GM21717 (cell line): ENCODE data around the gene SIGLEC11.
"Not testable (repeated sequence)": the region's sequence is repeated elsewhere in the genome, so short reads cannot be mapped to it uniquely, and the experiment has no call there.

ENCODE experiments used
- ATAC-seq: cut with Tn5 transposase; IDR thresholded peaks from one replicate; pipeline ENCODE4 v1.9.1; 2021; ENCODE audit warnings: mild to moderate bottlenecking, moderate library complexity; ENCODE audit not compliant: unreplicated experiment

Gene SIGLEC11

DNA sequence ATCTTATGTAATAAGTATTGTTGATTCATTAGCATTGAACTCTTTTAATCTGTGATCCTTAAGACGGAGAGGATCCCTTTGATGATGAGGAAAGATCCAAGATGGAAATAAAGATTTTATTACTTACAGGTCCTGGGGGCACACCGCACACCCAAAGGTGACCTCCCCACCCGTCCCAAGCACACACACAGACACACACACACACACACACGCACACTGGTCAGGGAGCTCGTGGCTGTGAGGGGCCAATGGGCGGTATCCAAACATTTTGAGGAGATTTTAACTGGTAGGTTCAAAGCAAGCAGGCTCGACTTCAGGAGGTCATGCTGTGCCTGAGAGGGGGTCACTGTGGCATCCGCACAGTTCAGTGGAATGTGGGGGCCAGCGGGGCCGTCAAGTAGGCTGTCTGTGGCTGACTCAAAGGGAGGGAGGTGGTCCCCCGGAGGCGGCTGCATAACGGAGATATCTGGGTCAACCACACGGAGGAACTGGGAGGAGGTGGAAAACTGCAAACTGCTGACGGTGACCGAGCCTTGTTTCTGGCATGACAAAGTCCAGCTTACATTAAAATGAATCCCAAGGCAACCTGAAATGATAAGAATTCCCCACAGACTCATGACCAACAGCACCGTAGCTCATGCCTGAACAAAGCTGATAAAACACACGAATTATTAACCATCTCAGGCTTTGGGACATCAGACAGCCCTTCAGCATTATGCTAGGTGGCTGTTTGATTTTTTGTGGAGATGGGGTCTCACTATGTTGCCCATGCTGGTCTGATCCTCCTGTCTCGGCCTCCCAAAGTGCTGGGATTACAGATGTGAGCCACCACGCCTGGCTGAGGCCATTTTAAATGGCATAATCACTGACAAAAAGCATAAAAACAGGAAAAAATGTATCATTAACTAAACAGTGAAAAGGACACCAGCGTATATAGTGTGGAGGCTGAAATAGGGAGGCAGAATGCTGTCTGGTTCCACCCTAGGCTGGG lies 20.9 kb upstream of the SIGLEC11 start:
- no peak for ATAC-seq

- ATAC-seq: no peak
These were observed 17.4 kb upstream of the SIGLEC11 start for GRCh38 chr19:49978324-49978723.

DNA sequence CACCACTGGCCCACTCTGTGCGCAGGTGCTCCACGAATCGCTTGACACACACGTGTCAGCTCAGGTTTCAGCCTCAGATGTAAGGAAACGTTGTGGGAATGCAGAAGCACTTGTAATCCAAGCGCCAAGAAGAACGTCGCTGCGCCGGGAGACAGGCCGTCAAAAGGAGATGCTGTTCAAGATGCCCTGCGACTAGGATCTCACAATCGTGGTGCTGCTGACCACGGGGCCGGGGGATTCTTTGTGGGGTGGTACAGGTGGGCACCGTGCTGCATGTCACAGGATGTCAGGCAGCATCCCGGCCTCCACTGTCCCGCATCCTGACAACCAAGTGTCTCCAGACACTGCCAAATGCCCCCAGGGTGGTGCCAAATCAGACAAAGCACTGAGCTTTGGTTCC lies 16.9 kb upstream of the SIGLEC11 start:
- ATAC-seq: no peak

- ATAC-seq: no peak
These were observed 16.1 kb upstream of the SIGLEC11 start for GRCh38 chr19:49977076-49977475.

GRCh38 chr19:49976496-49976895 lies 15.5 kb upstream of the SIGLEC11 start:
- no peak for ATAC-seq

DNA sequence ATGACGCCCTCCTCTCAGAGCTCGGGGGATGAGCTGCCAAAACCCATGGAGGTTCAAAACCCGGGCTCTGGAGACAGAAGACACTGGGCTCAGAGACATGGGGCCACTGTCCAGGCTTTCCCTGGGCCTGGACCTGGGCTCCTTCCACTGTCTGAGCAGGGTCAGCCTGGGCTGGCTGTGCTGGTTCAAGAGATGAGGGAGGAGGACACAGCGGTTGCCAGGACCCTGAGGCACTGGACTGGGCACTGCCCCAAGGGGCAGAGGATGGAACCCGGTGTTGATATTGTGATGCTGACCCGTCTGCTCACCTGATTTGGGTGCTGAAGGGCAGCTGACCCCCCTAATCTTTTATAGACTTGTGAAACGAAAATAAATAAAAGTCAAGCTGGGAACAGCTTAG lies 14.1 kb upstream of the SIGLEC11 start:
- no peak for ATAC-seq

- no peak for ATAC-seq
These were observed 13.0 kb upstream of the SIGLEC11 start for GRCh38 chr19:49973987-49974386.

DNA sequence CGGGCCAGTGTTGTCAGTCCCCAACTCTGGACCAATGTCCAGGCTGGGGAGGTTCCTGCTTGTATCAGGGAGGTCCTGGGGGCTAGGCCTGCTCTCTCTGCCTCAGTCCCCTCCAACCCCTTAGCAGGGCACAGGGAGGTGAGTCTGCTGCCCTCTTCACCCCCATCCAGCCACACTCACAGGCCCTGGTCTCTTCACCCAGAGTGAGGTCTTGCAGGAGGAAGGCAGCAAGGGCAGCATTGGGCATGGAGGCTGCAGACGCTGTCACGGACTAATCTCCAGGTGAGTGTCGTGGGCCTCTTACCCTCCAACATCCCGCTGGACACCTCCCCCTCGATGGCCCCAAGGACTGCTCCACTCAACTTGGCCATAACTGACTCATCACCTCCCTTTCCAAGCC lies 11.9 kb upstream of the SIGLEC11 start:
- ATAC-seq: no peak

DNA sequence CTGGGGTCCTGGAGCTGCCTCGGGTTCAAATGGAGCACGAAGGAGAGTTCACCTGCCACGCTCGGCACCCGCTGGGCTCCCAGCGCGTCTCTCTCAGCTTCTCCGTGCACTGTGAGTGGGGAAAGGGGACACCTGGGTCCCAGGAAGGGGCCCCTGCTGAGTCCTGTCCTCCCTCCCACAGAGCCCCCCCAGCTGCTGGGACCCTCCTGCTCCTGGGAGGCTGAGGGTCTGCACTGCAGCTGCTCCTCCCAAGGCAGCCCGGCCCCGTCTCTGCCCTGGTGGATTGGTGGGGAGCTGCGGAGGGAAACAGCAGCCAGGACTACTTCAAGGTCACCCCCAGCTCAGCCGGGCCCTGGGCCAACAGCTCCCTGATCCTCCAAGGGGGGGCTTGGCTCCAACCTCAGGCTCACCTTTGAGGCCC lies 11.0 kb upstream of the SIGLEC11 start:
- no peak for ATAC-seq

DNA sequence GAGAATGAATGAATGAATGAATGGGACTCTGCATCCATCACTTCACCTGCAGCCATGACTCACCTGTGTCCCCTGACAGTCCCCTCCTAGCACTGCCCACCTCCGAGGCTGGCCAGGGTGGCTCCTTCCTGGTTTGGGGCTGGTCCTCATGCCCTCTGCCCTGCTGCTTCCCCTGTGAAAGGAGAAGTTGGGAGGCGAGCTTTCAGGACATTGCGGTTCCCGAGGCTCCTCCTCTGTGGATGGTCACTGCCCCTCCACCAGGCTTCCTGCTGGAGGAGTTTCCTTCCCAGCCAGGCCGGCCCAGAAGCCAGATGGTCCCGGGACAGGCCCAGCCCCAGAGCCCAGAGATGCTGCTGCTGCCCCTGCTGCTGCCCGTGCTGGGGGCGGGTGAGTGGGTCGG lies 8.4 kb upstream of the SIGLEC11 start:
- not testable (repeated sequence) for ATAC-seq

GRCh38 chr19:49968279-49968922 lies 7.4 kb upstream of the SIGLEC11 start:
- no peak for ATAC-seq

- not testable (repeated sequence) for ATAC-seq
These were observed 1.1 kb downstream of the SIGLEC11 start for GRCh38 chr19:49959892-49960291.

- ATAC-seq: not testable (repeated sequence)
These were observed 2.4 kb downstream of the SIGLEC11 start for GRCh38 chr19:49958596-49958995.

- not testable (repeated sequence) for ATAC-seq
These were observed 2.8 kb downstream of the SIGLEC11 start for GRCh38 chr19:49958144-49958543.

DNA sequence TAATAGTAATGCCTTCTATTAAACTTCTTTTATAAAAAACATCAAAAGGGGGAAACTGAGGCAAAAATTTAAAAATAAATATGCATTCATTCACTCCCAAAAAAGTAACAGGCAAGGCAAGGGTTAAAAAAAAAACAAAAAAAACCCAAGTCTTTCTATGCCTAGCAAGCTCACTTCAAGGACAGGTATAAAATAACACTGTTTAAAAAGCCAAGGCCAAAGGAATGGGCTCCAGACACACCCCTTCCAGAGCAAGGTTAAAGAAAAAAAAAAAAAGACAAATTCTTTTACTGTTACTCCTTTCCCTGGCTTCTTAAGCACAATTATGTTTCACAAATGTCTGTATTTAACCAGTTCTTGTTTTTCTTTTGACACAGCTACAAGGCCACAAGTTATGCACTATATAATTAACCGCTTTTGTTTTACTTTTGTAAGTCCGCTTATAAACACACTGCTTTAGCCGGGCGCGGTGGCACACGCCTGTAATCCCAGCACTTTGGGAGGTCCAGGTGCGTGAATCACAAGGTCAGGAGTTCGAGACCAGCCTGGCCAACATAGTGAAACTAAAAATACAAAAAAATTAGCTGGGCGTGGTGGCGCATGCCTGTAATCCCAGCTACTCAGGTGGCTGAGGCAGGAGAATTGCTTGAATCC lies 3.6 kb downstream of the SIGLEC11 start:
- no peak for ATAC-seq

GRCh38 chr19:49956115-49956495 lies 4.9 kb downstream of the SIGLEC11 start:
- ATAC-seq: no peak

DNA sequence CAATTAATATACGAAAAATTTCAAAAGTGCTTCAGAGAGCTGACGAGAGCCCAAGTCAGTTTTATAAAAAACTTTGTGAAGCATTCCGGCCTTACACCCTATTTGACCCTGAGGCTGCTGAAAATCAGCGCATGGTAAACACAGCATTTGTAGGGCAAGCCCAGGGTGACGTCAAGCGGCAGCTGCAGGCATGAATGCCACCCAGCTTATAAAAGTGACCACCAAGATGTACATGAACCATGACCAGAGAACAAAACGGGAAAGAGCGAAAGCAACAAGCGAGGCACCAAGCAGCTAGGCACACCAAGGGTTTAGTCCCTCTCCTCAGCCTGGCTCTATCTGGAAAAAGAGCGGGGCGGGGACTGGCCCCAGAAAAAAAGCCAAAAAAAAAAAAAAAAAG lies 6.0 kb downstream of the SIGLEC11 start:
- ATAC-seq: no peak

DNA sequence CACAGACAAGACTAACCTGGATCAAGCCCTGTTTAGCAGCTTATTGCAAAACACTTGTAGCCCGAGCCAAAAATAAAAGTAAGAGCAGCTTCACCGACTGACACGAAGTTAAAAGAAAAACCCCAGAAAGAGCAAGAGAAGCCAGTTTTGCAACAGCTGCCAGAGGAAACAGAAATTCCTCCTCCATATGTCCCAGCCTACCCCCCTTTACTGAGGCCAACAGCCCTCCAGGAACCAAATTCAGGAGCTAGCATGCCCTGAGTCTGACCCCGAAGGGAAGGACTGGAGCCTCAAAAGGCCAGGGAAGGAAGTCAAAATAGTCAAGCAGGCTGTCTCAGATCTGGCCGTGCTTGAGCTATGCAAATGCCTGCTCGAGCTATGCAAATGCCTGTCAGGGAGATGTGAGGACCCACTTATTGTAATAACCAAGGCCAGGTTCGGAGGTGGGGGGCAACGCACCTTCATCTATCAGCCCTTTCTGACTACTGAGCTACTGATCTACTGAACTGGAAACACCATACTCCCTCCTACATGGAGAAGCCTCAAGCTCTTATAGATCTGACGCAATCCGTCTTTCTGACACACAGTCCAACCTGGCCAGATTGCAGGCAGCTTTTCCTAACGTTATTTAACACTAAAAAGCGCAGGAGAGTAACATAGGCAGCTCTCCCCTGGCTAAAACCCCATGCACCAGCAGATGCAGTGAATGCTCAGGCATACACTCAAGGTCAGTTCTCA lies 6.7 kb downstream of the SIGLEC11 start:
- no peak for ATAC-seq

GRCh38 chr19:49953416-49953815 lies 7.6 kb downstream of the SIGLEC11 start:
- ATAC-seq: no peak

- ATAC-seq: no peak
These were observed 8.1 kb downstream of the SIGLEC11 start for GRCh38 chr19:49952906-49953305.

GRCh38 chr19:49952479-49952836 lies 8.5 kb downstream of the SIGLEC11 start:
- ATAC-seq: no peak
